IPS-18c (cell line): ENCODE results near the gene ABLIM3.
"Not testable (repeated sequence)": the region's sequence is repeated elsewhere in the genome, so short reads cannot be mapped to it uniquely, and the experiment has no call there.

ENCODE experiments used
- H3K4me3 ChIP-seq: 2 replicates; pipeline ENCODE4 v1.7.0; 2013; ENCODE audit warnings: low read depth, mild to moderate bottlenecking, low read length, moderate library complexity; ENCODE audit not compliant: insufficient read depth
- H3K9me3 ChIP-seq: one replicate; pipeline ENCODE4 v1.6.1; 2013; ENCODE audit warnings: mild to moderate bottlenecking, low read length, moderate library complexity; ENCODE audit not compliant: control insufficient read depth, insufficient read depth

ABLIM3 gene

GRCh38 chr5:149251546-149251945 lies 110.3 kb downstream of the ABLIM3 start:
- Histone ChIP-seq H3K4me3 (no peak overlapping the region), H3K9me3 (no peaks in the 10 kb centered on the region)

- Histone ChIP-seq H3K4me3 (no peak overlapping the region), H3K9me3 (no peaks in the 10 kb centered on the region)
Observed at GRCh38 chr5:149254506-149254905, 113.2 kb downstream of the ABLIM3 start.

- H3K9me3 ChIP-seq, result no peaks in the 10 kb centered on the region
- no peak overlapping the region for H3K4me3 ChIP-seq
Observed at GRCh38 chr5:149256451-149256850, 115.2 kb downstream of the ABLIM3 start.

DNA sequence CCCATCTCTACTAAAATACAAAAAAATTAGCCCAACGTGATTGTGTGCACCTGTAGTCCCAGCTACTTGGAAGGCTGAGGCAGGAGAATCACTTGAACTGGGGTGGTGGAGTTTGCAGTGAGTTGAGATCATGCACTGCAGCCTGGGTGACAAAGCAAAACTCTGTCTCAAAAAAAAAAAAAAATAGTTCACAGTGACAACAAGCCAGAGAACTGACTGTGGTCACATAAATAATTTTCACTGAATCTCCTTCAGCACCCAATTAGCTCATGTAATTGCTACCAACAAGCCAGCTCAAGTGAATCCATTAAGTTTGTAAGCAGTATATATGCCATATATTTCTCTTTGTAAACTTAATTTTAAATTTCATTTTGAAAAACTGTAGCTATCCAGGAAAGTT lies 115.8 kb downstream of the ABLIM3 start:
- no peak overlapping the region for H3K4me3 ChIP-seq
- no peaks in the 10 kb centered on the region for H3K9me3 ChIP-seq

GRCh38 chr5:149257889-149258705 lies 116.8 kb downstream of the ABLIM3 start:
- Histone ChIP-seq H3K9me3 (no peaks in the 10 kb centered on the region), H3K4me3 (no peak overlapping the region)

GRCh38 chr5:149260761-149261160 lies 119.5 kb downstream of the ABLIM3 start:
- H3K9me3 ChIP-seq, result no peaks in the 10 kb centered on the region
- no peak overlapping the region for H3K4me3 ChIP-seq

- H3K9me3 ChIP-seq, result no peaks in the 10 kb centered on the region
- H3K4me3 ChIP-seq, result no peak overlapping the region
Observed at GRCh38 chr5:149261246-149261645, 120.0 kb downstream of the ABLIM3 start.

GRCh38 chr5:149262315-149262714 lies 121.0 kb downstream of the ABLIM3 start:
- H3K4me3 ChIP-seq, result no peak overlapping the region
- no peaks in the 10 kb centered on the region for H3K9me3 ChIP-seq

DNA sequence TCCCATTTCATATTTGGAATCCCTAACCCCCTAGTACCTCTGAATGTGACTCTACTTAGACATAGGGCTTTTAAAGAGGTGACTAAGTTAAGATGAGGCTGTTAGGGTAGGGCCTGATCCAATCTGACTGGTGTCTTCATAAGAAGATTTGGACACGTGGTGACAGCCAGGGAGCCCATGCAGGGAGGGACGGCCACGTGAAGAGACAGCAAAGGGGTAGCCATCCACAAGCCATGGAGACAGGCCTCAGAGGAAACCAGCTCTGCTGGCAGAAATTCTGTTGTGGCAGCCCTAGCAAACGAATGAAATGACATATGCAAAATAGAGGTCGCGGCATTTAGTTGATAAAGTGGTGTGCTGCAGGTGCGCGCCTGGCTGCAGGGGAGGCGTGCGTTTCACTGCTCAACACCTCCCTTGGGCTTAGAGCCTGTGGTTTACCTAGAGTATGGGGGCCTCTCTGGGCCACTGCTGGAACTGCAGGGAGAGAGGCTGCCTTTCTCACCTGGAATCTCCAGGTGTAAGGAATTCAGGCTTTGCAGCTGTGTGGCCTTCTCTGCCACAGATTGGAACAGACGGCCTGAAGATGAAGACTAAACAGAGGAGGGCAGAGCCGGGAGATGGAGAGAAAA lies 123.3 kb downstream of the ABLIM3 start:
- Histone ChIP-seq H3K4me3 (no peak overlapping the region), H3K9me3 (no peaks in the 10 kb centered on the region)

- no peak overlapping the region for H3K4me3 ChIP-seq
- H3K9me3 ChIP-seq, result no peaks in the 10 kb centered on the region
Observed at GRCh38 chr5:149265068-149265465, 123.8 kb downstream of the ABLIM3 start.

- no peaks in the 10 kb centered on the region for H3K9me3 ChIP-seq
- H3K4me3 ChIP-seq, result no peak overlapping the region
Observed at GRCh38 chr5:149265597-149265996, 124.3 kb downstream of the ABLIM3 start.

GRCh38 chr5:149267241-149267973 lies 126.1 kb downstream of the ABLIM3 start:
- no peak overlapping the region for H3K4me3 ChIP-seq

DNA sequence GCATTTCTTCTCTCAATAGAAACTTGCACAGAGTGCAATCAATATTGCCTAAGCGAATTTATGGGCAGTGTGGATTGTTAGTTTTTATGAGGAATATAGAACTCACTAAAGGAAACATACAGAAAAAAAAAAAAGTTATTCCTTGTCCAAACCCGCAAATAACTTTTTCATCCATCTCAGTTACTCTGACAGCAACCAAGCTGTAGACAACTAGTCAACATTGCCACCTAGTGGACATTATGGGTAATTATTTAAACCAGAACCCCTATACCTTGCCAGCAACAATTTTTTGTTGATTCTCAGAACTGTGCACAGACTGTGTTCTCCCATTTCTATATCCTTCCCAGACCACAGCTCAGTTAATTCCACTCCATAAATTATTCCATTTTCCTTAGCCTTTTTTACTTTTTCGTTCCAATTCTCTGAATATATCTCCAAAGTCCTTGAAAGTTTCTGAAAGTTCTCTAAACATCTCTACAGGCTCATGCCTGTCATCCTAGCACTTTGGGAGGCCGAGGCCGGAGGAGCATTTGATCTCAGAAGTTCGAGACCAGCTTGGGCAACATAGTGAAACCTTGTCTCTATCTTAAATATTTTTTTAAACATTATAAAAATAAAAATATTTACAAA lies 127.8 kb downstream of the ABLIM3 start:
- no peaks in the 10 kb centered on the region for H3K9me3 ChIP-seq
- no peak overlapping the region for H3K4me3 ChIP-seq

More at GRCh38 chr5:149267241-149267973, 126.1 kb downstream of the ABLIM3 start:
- no peaks in the 10 kb centered on the region for H3K9me3 ChIP-seq

DNA sequence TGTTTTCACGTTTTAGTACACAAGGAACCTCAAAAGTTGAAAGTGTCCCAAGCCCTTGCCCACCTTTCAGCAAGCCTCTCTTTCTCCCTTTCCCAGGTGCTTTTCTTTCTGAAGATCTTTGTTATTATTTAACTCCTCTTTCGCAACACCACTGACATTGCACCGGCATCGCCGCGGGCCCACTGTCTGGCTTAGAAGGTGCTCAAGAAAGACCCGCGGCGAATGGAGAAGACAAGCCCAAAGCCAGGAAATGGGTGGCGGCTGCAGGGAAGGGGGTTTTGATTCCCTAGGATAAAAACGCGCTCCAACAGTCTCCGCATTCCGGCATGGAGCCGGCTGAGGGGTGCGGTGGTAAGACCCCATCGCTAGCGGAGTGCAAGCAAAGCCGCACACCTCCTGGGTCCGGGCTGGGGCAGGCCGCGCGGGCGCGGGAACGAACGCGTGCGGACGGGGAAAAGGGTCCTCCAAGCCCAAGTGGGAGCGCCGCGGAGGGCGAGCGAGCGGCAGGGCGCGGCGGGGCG lies 130.0 kb downstream of the ABLIM3 start:
- H3K4me3 ChIP-seq, result peak overlapping the region; percentile 73

DNA sequence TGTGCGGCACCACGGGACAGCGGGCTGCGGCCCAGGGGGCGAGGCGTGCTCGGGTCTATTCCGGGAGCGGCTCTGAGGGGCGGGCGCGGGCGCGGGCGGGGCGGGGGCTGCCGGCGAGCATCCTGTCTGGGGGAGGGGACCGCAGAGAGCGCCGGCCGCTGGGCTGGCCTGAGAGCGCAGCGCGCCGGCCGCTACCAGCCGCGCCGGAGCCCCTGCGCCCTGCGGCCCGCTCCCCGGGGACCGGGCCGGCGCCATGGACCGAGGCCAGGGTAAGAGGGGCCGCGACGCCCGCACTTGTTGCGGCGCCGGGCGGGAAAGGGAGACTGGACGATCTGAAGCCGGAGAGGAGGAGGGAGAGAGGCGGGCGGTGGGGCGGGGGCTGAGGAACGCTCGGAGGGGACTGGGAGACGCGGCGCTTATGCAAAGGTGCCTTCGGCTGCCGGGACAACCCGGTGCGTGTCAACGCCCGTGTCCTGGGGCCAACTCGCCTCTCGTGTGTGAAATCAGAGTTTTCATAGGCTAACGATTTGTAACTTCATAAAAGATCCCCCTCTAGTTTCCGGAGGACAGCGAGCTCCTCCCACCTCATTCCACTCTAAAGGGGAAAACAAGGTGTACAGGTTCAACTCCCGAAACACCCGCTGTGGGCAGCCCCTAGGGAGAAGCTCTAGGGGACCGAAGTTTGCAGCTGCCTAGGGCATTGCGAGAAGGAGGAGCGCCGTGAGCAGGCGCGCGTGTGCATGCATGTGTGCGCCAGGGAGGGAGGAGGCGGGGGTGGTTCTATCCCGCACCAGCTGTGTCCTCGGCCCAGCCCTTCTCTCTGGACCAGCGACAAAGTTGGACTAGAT lies 130.6 kb downstream of the ABLIM3 start, which contains the start of gene AFAP1L1:
AFAP1L1 (plus strand) TSS at position 144 of the 848 bp plus-strand sequence; CDS start at position 254, 110 bp downstream.
- no peaks in the 10 kb centered on the region for H3K9me3 ChIP-seq
- H3K4me3 ChIP-seq, result peak within 1 kb of the TSS; percentile 73

More for the DNA sequence above, 130.0 kb downstream of the ABLIM3 start:
- H3K9me3 ChIP-seq, result no peaks in the 10 kb centered on the region

- peak overlapping the region; percentile 73; the same call in 1 of the 2 replicates for H3K4me3 ChIP-seq
- H3K9me3 ChIP-seq, result not testable (repeated sequence)
Observed at GRCh38 chr5:149272781-149273180, 131.5 kb downstream of the ABLIM3 start.
